GM18505 (cell line): ENCODE data around the gene TMEM130.

Experiments used
- ATAC-seq: cut with Tn5 transposase; IDR thresholded peaks from one replicate; pipeline ENCODE4 v1.9.1; 2021; ENCODE audit not compliant: unreplicated experiment
- POLR2A ChIP-seq: IDR thresholded peaks from 4 replicates; pipeline ENCODE4 v1.6.1; 2011; ENCODE audit warnings: borderline replicate concordance; ENCODE audit not compliant: insufficient read depth, insufficient read length; ENCODE audit errors: extremely low read depth

TMEM130 gene, protein sequence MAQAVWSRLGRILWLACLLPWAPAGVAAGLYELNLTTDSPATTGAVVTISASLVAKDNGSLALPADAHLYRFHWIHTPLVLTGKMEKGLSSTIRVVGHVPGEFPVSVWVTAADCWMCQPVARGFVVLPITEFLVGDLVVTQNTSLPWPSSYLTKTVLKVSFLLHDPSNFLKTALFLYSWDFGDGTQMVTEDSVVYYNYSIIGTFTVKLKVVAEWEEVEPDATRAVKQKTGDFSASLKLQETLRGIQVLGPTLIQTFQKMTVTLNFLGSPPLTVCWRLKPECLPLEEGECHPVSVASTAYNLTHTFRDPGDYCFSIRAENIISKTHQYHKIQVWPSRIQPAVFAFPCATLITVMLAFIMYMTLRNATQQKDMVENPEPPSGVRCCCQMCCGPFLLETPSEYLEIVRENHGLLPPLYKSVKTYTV

DNA sequence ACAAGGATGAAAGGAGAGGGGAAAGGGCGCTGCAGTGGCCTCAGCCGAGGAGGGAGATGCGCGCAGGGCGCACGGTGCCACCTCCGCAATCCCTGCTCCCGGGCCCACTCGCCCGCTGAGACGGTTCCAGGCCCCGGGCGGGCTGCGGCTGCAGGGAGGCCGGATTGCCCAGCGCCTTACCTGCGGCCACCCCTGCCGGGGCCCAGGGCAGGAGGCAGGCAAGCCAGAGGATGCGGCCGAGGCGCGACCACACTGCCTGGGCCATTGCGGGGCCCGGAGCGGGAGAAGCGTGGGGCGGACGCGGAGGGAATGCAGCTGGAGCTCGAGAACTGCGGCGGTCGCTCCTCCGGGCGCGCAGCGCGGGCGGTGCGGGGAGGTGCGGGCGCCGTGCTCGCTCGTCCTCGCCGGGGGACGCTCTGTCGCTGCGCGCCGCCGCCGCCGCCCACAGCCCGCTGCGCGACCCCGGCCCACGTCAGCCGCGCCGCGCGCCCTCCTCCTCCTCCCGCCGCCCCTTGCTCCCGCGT, at the start of gene TMEM130:
Gene TMEM130, minus strand, starts transcription at position 418 of the 524 bp plus-strand sequence. Its CDS starts 153 bp downstream, at position 265.
- TF ChIP-seq POLR2A: no peak
- ATAC-seq: peak; percentile 11

- no peak for ATAC-seq
- no peak for TF ChIP-seq POLR2A
Observed at GRCh38 chr7:98917331-98917730, 47.5 kb upstream of the TMEM130 start.

DNA sequence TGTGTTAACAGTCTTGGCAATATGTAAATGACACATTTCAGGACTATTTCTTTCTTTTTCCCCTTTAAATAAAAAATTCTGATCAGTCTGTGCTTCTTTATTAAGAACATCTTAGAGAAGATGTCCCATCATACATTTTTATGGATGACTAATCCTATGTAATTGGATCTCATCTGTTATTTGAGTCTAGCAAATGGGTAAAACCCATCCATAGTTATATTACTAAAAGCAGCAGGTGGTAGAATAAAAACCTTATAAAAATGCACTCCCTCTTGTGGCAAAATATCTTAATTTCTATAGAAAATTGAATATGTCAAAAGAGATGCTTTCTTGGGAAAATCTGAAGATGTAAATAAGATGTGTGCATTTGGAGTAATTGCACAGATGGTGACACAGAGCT, 43.8 kb upstream of the TMEM130 start:
- TF ChIP-seq POLR2A: no peak
- ATAC-seq: no peak

DNA sequence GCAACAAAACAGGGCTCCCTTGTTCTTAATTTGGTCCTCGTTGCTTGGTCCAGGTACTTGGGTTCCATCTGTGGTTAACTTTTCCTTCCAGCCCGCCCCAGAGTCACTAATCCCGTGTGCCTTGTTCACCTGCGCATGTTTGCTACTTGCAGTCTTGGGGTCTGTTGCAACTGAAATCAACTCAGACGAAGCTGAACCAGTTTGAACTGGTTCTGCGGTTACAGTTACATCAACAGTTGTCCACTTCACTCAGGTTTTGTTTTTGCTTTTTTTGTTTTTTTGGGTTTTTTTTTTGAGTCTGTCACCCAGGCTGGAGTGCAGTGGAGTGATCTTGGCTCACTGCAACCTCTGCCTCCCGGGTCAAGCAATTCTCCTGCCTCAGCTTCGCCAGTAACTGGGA, 43.2 kb upstream of the TMEM130 start:
- TF ChIP-seq POLR2A: no peak
- no peak for ATAC-seq

DNA sequence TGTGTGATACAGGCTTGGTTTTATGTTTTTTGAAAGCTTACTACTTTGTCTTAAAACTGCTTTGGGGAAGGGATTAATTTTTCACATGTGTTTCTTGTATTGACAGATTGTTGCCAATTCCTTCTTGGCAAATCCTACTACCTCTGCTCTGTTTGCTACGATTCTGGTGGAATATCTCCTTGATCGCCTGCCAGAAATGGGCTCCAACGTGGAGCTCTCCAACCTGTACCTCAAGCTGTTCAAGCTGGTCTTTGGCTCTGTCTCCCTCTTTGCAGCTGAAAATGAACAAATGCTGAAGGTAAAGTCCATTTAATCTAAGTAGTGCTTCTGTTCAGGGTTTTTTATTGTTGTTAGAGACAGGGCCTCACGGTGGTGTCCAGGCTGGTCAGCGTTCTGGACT, 42.1 kb upstream of the TMEM130 start:
- TF ChIP-seq POLR2A: no peak
- no peak for ATAC-seq

GRCh38 chr7:98910427-98910826, 40.6 kb upstream of the TMEM130 start:
- no peak for ATAC-seq
- TF ChIP-seq POLR2A: no peak

GRCh38 chr7:98909487-98909886, 39.7 kb upstream of the TMEM130 start:
- no peak for TF ChIP-seq POLR2A
- no peak for ATAC-seq

DNA sequence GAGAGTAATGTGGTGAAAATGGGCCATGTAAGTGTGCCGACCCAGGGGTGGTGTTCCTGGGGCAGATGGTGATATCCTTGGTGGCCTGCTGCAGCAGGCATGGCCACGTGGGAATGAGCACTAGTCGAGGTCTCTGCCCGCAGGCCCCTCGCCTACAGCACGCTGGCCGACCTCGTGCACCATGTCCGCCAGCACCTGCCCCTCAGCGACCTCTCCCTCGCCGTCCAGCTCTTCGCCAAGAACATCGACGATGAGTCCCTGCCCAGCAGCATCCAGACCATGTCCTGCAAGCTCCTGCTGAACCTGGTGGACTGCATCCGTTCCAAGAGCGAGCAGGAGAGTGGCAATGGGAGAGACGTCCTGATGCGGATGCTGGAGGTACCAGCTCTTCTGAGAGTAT, 38.8 kb upstream of the TMEM130 start:
- no peak for ATAC-seq
- TF ChIP-seq POLR2A: no peak

- no peak for ATAC-seq
- TF ChIP-seq POLR2A: no peak
Observed at GRCh38 chr7:98907570-98907969, 37.8 kb upstream of the TMEM130 start.

DNA sequence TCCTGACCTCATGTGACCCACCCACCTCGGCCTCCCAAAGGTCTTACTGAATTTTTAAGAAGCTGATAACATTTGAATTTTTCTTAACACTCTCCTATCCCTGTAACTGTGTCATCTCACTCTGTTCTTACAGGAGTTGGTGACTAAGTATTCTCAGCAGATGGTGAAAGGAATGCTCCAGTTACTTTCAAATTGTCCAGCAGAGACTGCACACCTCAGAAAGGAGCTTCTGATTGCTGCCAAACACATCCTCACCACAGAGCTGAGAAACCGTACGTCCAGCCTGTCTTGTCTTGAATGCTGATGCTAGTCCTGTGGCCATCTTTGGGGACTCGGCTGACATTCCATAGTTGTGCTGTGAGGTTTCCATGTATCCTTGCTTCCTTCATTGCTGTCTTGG, 33.4 kb upstream of the TMEM130 start:
- ATAC-seq: no peak
- no peak for TF ChIP-seq POLR2A

GRCh38 chr7:98902523-98902922, 32.7 kb upstream of the TMEM130 start:
- no peak for TF ChIP-seq POLR2A

GRCh38 chr7:98900815-98901214, 31.0 kb upstream of the TMEM130 start:
- no peak for ATAC-seq
- no peak for TF ChIP-seq POLR2A

More at GRCh38 chr7:98902523-98902922, 32.7 kb upstream of the TMEM130 start:
- ATAC-seq: no peak

DNA sequence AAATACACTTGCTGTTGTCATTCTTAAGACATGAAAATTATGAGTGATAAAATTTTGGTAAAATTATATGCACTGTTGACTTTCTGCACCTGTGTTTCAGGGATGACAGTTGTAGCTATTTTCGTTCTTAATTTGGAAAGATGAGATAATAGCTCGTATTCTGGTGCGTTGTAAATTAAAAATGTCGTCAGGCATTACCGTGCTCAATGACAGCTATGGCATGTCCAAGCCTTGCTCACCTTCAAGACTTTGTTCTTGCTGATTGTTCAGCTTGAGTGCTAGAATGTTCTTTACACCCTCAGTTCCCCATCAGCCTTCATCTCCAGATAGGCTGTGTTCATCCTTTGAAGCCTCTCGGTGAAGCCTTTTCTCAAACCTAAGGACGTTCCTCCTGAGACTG, 30.0 kb upstream of the TMEM130 start:
- ATAC-seq: no peak
- no peak for TF ChIP-seq POLR2A

DNA sequence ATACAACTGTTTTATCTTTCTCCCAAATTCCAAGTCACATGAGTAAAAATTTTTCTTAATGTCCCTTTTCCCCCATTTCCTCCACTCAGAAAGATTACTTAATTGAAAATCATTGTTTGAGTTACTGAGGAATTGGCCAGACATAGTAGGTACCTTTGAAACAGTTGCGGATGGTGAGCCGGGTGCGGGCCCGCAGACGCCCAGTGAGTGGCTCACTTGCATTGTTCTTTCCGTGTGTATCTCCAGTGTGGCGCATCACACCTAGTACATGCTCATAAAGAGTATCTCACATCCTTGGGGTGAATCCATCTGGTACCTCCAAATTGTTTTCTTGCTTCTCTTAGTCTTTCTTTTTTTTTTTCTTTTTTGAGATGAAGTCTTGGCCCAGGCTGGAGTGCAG, 22.8 kb upstream of the TMEM130 start:
- ATAC-seq: no peak
- TF ChIP-seq POLR2A: no peak
